Keratinocyte (primary cell): ENCODE results near the gene SPRN.

Source experiments
- EZH2 ChIP-seq: IDR thresholded peaks from one replicate; pipeline ENCODE4 v1.6.1; 2012; ENCODE audit warnings: inconsistent platforms, mild to moderate bottlenecking, low read length, moderate library complexity
- TF ChIP-seq, protein P1 (sequence below), 3 experiments: IDR thresholded peaks in 1 of 3; conservative IDR thresholded peaks in 1 of 3; optimal IDR thresholded peaks in 1 of 3; 2 replicates in 2 of 3; 3 replicates in 1 of 3; pipeline versions ENCODE3 to v1.5.1; 2011; ENCODE audit warnings: low read length in 3 of 3, mild to moderate bottlenecking in 3 of 3, moderate library complexity in 2 of 3, control low read depth in 1 of 3, inconsistent platforms in 1 of 3; ENCODE audit not compliant: insufficient read depth in 2 of 3; ENCODE audit errors: extremely low read depth in 1 of 3

DNA sequence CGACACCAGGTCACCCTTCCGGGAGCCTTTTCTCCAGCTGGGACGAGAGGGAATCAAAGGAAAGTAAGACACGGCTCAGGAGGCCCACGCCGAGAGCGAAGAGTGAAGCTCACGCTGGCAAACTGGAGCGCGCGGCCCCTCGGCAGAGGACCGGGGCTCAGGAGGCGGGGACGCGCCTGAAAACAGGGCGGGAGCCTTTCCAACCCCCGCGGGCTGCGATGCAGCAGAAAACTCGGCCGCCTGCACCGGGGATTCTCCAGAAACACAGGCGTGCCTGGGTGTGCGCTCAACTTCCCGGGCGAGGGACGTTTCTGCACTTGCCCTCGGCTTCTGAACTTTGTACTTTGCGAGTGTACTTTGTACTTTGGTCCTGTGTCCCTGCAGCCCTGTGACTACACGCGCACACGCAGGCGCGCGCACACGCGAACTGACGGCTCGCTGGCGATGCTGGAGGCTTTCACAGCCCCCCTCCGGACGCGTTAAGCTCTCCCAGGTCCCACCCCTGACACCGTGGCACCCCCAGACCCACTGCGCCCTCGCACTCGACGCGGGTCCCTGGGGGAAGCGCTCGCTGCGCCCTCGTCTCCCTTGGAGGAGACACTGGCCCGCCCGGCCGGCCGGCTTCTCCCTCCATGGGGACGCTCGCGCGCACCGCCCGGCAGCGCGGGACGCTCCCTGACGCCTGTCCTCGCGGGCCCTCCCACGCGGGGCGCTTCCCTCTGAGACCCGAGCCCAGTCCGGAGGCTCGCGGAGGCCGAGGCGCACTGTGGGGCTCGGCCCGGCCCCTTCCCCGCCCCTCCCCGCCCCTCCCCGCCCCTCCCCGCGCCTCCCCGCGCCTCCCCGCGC is 46.0 kb downstream of the SPRN start:
- TF ChIP-seq, protein P1, sequence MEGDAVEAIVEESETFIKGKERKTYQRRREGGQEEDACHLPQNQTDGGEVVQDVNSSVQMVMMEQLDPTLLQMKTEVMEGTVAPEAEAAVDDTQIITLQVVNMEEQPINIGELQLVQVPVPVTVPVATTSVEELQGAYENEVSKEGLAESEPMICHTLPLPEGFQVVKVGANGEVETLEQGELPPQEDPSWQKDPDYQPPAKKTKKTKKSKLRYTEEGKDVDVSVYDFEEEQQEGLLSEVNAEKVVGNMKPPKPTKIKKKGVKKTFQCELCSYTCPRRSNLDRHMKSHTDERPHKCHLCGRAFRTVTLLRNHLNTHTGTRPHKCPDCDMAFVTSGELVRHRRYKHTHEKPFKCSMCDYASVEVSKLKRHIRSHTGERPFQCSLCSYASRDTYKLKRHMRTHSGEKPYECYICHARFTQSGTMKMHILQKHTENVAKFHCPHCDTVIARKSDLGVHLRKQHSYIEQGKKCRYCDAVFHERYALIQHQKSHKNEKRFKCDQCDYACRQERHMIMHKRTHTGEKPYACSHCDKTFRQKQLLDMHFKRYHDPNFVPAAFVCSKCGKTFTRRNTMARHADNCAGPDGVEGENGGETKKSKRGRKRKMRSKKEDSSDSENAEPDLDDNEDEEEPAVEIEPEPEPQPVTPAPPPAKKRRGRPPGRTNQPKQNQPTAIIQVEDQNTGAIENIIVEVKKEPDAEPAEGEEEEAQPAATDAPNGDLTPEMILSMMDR (optimal IDR thresholded peaks at IDR 0.05 in 1 of 3, IDR thresholded peaks at IDR 0.05 in 1 of 3, conservative IDR thresholded peaks at IDR 0.05 in 1 of 3; ENCODE audit: extremely low read depth in 1 of 3, insufficient read depth in 2 of 3, low read length in 3 of 3) = no peak
- TF ChIP-seq EZH2 = no peak
